ENCODE measurements around the gene APBB1. TPM values are rescaled to one million over a fixed set of nuclear protein-coding genes. Genes with fewer than 3 reads are reported as not detected.

Gene APBB1
- total RNA-seq, 1 experiment from 2014 or later: 83.8 TPM

DNA sequence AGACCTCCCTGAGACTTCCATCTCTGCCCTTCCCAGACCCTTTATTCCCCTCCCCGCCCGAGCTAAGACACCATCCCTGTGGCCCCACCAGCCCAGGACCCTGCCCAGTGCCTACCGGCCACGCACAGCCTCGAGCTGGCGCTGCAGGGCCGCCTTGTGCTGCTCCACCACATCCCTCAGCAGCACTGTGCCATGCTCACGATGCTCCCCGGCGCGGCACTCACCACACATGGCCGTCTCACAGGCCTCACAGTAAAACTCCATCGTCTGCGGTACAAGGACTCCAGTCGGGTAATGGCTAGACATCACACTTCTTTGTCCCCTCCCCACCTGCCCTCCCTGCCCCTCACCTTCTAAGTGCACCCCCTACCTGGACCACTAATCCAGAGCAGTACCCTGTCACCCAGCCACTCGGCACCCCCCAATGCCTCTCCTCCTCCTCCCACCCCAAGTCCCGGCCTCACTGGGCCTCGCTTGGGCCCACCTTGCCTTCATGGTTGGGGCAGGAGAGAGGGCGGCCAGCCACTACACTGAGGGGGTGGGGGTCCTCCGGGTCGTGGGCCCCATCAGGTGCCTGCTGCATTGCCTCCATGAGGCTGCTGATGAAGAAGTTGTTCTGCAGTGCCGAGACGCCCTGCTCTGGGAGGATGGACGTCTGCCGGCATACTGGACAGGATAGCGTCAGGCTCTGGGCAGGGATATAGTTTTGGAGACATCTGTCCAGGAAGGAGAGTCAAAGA lies 38.9 kb upstream of the APBB1 start:
- BruUV-seq (replicated peaks): no TSS peak
- POLR2A ChIA-PET (ENCODE audit: low non-redundant PET): no interaction called here
- intact Hi-C loops (cut with micrococcal nuclease; ENCODE audit: unreplicated experiment): no loop called here

DNA sequence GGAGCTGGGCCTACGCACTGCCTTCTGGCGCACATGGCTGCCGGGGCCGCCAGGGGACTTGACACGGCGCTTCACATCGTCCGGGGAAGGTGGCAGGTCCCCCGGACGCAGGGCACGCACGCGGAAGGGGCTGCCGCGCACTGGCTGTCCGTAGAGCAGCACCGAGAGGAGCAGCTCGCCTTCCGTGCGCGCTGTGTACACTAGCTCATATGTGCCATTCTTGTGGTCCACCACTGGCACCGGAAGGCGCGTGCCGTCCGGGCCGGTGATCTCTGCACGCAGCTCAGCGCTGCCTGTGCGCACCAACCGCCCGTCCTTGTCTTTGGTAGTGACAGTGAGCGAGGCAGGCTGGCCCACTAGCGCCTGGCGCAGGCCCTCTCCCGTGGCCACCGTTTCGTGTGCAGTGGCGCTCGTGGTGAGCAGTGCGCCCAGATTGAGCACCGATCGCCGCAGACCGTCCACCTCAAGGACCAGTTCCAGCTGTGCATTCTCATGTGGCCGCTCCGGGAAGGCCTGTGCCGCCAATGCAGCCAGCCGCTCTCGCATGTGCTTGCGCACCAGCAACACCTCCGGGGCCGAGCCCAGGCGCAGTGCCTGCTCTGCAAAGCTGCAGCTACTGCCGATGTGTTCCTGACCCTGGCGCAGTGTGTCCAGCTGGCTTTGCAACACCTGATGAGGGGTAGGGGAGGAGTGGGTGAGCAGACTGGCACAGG lies 37.6 kb upstream of the APBB1 start:
- no peaks in the 10 kb centered on the region for H3K4me1 ChIP-seq (ENCODE audit: insufficient read depth, low read length, poor library complexity, severe bottlenecking)
- TF ChIP-seq EZH2 (IDR thresholded peaks at IDR 0.05; ENCODE audit: borderline replicate concordance, low read depth, low read length, poor library complexity, severe bottlenecking) (no peak), CTCF (conservative IDR thresholded peaks at IDR 0.05; ENCODE audit: low read depth, low read length) (no peak)
- peaks cover 35% of the 10 kb centered on the region for H3K36me3 ChIP-seq (ENCODE audit: insufficient read depth, low read length, poor library complexity, severe bottlenecking)
- ChIA-PET CTCF (no interaction called here), POLR2A (ENCODE audit: low non-redundant PET) (no interaction called here)
- BruUV-seq (replicated peaks): no TSS peak
- intact Hi-C loops (cut with micrococcal nuclease; ENCODE audit: unreplicated experiment): no loop called here
- H3K9me3 ChIP-seq (ENCODE audit: low read depth, low read length, poor library complexity, severe bottlenecking): no peaks in the 10 kb centered on the region
- no peak for DNase-seq (ENCODE audit: low spot score)
- H3K27ac ChIP-seq (ENCODE audit: low read depth, low read length, poor library complexity, severe bottlenecking): no peak overlapping the region
- no peak overlapping the region for H3K4me3 ChIP-seq (ENCODE audit: low read depth, low read length, poor library complexity, severe bottlenecking)
- H3K27me3 ChIP-seq (replicated peaks; ENCODE audit: insufficient read depth, low read depth, low read length, poor library complexity): no peaks in the 10 kb centered on the region

More for the DNA sequence above, 38.9 kb upstream of the APBB1 start:
- TF ChIP-seq EZH2 (IDR thresholded peaks at IDR 0.05; ENCODE audit: borderline replicate concordance, low read depth, low read length, poor library complexity, severe bottlenecking) (no peak), CTCF (conservative IDR thresholded peaks at IDR 0.05; ENCODE audit: low read depth, low read length) (no peak)
- H3K27me3 ChIP-seq (replicated peaks; ENCODE audit: insufficient read depth, low read depth, low read length, poor library complexity): no peaks in the 10 kb centered on the region
- DNase-seq (ENCODE audit: low spot score): no peak
- H3K9me3 ChIP-seq (ENCODE audit: low read depth, low read length, poor library complexity, severe bottlenecking): no peaks in the 10 kb centered on the region
- no peak overlapping the region for H3K4me3 ChIP-seq (ENCODE audit: low read depth, low read length, poor library complexity, severe bottlenecking)
- peaks cover 31% of the 10 kb centered on the region for H3K36me3 ChIP-seq (ENCODE audit: insufficient read depth, low read length, poor library complexity, severe bottlenecking)
- no peaks in the 10 kb centered on the region for H3K4me1 ChIP-seq (ENCODE audit: insufficient read depth, low read length, poor library complexity, severe bottlenecking)
- no peak overlapping the region for H3K27ac ChIP-seq (ENCODE audit: low read depth, low read length, poor library complexity, severe bottlenecking)
- CTCF ChIA-PET: interaction anchor here (0.6 kb wide), 1 partner anchor 11 kb away, joined by 5 read pairs; no protein-coding TSS in a partner anchor

GRCh38 chr11:6455070-6455469 lies 36.2 kb upstream of the APBB1 start:
- no peak for TF ChIP-seq CTCF (conservative IDR thresholded peaks at IDR 0.05; ENCODE audit: low read depth, low read length)
- TF ChIP-seq EZH2 (IDR thresholded peaks at IDR 0.05; ENCODE audit: borderline replicate concordance, low read depth, low read length, poor library complexity, severe bottlenecking): no peak
- intact Hi-C loops (cut with micrococcal nuclease; ENCODE audit: unreplicated experiment): no loop called here
- no TSS peak for BruUV-seq (replicated peaks)
- Histone ChIP-seq H3K27me3 (replicated peaks; ENCODE audit: insufficient read depth, low read depth, low read length, poor library complexity) (no peaks in the 10 kb centered on the region), H3K9me3 (ENCODE audit: low read depth, low read length, poor library complexity, severe bottlenecking) (no peaks in the 10 kb centered on the region), H3K27ac (ENCODE audit: low read depth, low read length, poor library complexity, severe bottlenecking) (no peak overlapping the region), H3K4me1 (ENCODE audit: insufficient read depth, low read length, poor library complexity, severe bottlenecking) (no peaks in the 10 kb centered on the region), H3K4me3 (ENCODE audit: low read depth, low read length, poor library complexity, severe bottlenecking) (no peak overlapping the region), H3K36me3 (ENCODE audit: insufficient read depth, low read length, poor library complexity, severe bottlenecking) (peaks cover 50% of the 10 kb centered on the region)
- DNase-seq (ENCODE audit: low spot score): no peak
- POLR2A ChIA-PET (ENCODE audit: low non-redundant PET): no interaction called here
- CTCF ChIA-PET: no interaction called here

All from A673 (cell line).